CD4-positive, alpha-beta T cell treated with Interleukin-12 subunit alpha and Interleukin-12 subunit beta, for 1 hour (primary cell): Measurements from ENCODE around the gene DCLK2.

Experiments used
- DNase-seq: peaks from one replicate; pipeline ENCODE4 v3.0.0-alpha.2; 2020

Gene DCLK2

DNA sequence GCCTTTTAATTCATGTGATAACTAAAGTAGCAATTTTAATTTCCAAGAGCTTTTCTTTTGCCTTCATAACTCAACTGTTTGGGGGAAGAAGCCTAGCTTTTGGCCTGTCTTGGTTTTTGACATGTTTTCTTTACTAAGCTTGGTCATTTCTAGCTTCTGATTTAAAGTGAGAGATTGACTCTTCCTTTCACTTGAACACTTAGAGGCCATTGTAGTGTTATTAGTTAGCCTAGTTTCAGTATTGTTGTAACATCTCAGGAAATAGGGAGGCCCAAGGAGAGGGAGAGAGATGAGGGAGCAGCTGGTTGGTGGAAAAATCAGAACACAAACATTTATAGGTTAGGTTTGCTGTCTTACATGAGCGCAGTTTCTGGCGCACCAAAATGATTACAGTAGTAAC is 44.8 kb downstream of the DCLK2 start:
- DNase-seq = no peak

DNA sequence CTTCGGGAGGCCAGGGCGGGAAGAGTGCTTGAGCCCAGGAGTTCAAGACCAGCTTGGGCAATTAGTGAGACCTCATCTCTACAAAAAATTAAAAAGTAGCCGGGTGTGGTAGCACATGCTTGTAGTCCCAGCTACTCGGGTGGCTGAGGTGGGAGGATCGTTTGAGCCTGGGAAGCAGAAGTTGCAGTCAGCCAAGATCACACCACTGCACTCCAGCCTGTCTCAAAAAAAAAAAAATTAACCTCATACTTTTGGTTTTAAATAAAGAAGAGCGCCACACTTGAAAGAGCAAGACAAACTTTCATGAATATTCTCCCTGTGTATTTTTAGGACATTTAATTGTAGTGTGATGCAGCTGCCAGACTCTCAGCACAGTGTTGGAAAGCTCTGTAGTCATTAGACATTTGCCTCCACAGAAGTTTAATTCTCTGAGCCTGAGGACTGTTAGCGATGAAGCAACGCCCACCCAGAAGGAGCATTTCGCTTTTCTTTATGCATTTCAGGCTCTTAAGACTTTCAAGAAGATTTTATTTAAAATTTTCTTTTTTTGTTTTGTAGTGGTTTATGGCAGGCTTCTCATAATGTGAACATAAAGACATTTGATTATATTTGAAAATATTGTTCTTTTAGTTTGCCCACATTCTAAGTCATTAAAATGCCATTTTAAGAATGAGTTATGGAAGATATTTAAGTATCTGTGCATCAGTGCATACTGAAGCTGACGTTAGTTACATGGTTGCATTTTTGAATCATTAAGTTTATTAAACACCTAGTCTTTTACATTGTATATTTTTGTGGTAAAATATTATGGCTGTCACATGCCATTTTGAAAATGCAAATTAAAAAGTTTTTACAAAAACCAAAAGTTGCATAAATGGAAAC is 45.8 kb downstream of the DCLK2 start:
- no peak for DNase-seq

DNA sequence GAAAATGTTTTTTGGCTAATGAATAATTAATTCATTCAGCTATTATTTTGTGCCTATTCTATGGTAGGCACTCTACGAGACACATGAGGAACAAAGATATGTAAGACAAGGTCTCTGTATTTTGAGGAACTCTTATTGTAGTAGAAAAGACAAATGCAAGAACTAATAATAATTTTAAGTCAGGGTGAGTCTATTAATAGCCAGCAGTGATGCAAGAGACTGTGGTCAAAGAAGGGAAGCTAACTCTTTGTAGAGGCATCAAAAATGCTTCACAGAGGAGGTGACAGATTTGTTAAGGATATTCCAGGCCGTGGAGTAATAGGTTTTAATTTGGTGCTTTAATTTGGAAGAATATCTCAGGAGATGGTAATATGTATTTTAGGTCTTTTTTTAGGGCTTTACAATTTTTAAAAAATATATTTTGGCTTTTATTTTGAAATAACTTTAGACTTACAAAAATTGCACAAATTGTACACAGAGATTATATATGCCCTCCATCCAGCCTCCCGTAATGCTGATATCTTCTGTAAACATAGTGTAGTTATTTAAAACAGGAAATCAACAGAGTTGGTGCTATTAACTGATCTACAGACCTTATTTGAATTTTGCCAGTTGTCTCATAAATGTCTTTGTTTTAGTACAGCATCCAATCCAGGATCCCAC is 48.1 kb downstream of the DCLK2 start:
- no peak for DNase-seq

DNA sequence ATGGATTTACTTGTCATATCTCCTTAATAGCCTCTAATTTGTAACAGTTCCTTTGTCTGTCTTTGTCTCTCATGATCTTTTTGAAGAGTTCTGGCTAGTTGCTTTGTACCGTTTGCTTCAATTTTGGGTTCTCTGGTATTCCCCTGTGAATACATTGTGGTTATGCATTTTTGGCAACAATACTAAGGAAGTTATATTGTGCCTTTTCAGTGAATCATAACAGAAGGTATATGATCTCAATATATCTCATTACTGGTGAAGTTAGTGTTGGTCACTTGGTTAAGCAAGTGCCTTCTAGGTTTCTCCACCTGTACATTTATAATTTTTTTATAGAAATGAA is 48.6 kb downstream of the DCLK2 start:
- DNase-seq = no peak

DNA sequence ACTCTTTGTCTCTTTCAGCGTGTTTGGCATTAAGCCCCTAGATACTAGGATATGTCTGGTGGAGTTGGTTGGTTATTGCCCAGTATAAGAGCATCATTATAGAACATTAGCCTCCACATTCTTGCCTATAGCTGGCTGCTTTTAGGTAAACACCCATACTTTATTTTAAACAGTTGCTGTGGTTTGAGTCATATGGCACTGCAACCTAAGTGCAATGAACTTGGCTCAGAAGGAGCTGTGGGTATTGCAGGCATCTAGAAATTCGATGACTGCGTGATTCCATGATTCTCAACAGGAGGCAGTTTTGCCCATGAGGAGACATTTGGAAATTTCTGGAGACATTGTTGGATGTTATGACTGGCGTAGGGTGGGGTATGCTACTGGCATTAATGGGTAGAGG is 49.5 kb downstream of the DCLK2 start:
- DNase-seq = no peak

DNA sequence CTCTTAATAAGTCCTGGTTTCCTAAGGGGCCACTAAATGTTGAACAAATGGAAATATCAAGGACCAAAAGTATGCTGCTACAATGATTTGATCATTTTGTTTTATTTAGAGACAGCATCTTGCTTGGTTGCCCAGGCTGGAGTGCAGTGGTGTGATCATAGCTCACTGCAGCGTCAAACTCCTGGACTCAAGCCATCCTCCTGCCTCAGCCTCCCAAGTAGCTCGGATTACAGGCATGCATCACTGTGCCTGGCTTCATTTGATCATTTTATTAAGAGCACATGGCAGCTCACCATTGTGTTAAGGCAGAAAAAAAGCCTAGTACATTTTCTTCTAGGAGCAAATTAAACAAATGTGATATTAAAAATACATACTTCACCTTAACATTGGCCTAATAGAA is 52.7 kb downstream of the DCLK2 start:
- no peak for DNase-seq

DNA sequence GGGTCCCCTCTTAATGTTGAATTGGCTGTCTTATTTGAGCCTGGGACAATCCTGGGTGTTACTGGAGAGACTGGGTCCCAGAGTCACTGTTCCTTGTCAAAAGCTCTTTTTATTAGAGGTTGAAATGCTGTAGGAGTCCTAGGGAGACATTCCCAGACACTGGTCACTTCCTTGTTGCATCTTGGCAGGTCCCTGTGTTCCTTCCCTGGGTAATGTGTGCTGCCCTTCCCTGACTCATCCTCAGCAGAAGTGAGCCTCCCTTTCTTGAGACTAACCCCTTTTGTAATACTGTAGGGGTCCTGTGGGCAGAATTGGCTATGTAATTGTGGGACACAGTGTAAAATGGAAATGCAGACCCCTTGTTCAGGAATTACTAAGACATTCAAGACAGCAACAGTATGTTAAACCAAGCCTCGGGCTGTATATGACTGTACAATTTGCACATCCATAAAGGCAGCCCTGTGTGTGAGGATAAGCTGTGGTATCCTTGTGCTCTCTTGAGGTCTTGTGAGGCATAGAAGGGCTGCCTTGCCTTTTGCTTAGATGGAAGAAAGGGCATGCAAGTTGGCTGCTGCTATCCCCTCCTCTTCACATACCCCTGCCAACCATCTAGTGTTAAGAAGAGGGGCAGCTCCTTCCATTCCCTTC is 53.5 kb downstream of the DCLK2 start:
- no peak for DNase-seq

DNA sequence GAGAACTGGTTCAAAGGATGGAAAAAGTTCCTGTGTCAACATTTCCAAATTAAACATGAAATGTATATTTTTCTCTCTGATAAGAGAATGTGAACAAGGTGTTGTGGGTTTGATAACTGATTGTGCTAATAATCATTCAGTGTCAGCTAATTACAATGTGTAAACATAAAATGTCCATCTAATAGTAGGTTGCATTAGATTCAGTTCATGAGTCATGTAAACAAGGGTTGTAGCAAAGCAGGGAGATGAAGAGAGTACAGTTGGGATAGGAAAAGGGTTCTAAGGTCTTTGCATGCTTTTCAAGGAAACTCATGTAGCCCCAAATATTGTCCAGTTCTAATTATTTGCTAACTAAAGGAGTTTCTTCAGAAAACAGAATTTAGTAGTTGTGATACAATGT is 55.4 kb downstream of the DCLK2 start:
- DNase-seq = no peak

DNA sequence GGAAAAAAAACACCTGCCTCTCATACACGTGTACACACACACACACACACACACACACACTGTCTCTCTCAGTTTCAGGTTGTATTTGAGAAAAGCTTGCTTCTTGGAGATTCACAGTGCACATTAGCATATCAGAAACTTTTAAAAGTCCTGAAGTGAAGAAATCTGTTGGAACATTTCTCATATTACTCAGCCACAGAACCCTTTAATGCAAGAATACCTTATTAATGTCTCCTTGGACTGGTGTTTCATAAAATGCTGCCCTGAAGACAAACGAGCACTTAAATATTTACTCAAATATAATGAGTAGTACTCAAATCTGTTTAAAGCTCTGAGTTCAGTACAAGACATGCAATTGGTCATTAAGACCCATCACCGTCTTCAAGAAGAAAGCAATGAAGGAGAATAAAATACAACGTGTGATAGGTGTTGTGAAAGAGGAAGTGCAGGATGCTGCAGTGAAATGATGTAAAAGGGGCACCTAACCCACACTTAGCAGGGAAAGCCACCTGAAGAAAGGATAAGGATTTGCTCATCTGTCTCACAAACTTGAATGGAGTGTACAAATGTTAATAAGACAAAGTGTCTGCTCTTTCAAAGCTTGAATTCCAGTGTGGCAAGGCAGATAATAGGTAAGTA is 57.0 kb downstream of the DCLK2 start:
- no peak for DNase-seq

DNA sequence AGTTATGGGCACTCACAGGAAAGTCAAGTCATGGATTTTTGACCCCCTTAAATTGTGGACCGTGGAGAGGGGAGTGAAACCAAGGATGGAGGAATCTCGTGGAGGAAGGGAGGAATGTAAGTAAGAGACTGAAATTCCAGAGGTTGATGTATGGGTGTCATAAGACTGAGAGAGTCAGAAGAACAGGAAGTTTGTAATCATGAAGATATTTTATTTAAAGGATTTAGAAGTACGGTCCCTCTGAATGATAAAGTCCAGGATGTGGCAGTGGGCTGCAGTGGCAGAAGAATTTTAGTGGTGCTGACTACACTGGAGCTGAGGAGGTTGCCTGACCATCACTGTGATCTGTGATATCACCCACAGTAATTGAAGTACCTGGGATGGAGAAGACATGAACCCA is 57.8 kb downstream of the DCLK2 start:
- no peak for DNase-seq

DNA sequence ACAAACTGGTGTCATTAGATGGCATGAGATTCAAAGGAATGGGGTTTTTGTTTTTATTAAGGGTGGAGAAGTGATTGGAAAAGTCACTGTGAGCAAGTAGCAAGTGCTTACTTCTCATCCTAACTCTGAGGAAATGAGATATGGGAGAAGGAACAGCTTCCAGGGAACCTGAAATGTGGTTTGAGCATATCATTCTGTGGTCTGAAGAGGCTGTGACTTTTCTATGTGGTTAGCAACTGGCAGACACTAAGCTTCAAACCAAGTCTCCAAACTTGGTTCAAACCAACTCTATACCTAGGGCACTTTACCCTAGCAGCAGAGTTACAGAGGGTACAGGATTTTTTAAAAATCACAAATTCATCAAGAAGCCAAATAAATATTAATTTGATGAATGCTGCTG is 58.2 kb downstream of the DCLK2 start:
- DNase-seq = no peak

DNA sequence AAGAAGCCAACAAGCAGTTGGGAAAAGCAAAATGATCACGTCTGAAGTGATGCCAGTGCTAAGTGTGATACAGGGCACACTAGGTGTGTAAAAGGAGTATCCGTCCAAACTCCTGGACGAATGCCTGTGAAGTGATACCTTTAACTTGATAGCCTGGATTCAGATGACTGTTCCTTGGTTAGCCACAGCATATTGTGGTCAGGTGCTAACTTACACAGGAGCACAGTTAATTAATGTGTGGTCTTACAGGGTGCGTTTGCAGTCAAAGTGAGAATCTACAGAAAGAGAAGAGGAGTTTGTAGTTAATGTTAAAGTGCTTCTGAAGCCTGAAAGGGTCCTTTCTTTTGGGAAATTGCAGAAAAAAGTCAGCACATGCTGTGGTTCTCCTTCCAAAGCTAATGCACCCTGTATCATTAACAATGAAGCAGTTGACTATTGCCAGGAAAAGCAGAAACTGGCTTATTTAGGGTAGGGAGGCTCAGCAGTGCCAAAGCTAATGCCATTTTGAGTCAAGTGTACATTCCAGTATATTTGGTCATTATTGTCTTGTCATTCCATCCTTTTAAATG is 61.1 kb downstream of the DCLK2 start:
- DNase-seq = no peak

DNA sequence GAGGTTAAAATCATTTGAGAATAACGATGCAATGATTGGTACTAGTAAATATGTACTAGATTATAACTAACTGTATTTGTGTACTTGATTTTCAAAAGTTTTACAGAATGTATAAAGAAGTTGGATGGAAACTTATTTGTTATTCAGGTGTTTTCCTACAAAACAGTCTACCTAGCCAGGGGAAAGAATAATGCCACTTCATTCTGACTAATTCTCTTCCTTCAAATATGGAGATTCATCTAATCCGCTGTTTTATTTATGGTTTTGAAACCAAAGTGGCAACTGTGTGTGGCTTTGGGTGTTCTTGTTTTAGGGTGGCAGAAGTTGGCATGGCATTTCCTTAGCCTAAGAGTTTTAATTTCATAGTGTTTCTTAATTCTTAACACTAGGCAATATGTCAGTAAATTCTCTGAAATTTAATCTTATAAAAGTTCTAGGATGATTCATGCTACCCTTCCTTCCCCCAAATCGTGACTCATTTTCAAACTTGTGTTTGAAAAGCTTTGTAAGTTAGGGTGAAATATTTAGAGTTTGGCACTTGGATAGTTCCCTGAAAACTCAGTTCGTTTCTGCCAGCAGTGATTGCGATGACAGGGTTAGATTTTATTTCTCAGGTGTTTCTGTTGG is 62.6 kb downstream of the DCLK2 start:
- DNase-seq = no peak

DNA sequence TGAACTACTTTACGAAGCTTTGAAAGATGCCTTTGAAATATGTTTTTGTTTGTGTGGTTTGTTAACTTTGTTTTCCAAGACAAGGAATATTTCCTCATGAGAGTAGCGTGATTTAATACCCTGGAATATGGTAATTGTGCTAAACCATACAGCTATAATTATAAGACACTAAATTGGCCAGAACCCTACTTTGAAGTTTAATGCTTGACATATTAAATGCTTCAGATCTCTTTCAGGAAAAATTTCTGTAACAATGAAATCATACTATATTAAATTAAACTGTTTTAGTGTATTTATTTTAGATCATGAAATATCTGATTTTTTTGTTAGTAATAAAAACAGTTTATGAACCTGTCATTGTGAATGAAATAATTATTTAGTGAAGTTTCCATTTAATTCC is 63.5 kb downstream of the DCLK2 start:
- no peak for DNase-seq

DNA sequence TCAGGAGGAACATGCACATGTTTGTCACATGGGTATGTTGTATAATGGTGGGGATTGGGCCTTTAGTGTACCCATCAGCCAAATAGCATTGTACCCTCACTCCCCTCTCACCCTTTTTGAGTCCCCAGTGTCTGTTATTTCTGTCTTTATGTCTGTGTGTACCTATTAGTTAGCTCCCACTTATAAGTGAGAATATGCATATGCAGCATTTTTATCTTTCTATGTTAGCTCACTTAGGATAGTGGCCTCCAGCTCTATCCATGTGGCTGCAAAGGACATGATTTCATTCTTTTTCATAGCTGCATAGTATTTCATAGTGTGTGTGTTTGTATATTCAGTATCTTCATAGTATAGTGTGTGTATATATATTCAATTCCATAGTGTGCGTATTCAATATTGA is 64.6 kb downstream of the DCLK2 start:
- no peak for DNase-seq

DNA sequence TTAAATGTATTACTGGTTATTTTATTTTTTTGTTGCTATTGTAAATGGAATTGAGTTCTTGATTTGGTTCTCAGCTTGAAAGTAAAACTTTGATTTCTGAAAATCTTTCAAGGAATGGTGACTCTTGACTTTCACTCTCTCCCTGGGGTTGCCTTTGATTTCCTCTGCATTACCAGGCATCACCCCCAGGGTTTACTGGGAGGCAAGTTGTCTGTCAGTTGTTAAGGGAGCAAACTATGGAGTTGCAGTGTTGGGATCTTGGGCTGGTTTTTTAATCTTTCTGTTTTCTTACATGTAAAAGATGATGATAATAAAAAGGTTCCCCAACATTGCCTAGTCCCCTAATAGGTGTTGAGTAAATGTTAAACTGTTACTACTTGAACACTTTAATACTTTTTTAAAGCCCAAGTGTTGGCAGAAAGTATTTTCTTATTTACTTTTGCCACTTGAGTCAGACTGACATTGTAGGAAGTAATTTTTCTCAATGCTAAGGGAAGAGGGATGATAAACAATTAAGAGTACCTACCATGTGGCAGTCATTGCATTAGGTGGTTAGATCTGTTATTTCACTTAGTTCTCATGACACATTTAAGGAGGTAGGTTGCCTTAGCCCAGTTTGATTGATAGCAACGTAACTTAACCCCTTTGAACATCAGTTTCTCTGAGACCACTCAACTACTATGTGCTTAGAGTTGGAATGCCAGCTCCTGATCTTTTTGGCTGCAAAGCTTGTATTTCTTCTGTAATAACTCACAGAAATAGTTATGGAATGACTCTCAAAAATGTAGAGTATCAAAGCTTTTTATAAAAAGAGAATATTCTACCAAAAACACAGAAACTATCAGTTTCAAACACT is 67.1 kb downstream of the DCLK2 start:
- no peak for DNase-seq

DNA sequence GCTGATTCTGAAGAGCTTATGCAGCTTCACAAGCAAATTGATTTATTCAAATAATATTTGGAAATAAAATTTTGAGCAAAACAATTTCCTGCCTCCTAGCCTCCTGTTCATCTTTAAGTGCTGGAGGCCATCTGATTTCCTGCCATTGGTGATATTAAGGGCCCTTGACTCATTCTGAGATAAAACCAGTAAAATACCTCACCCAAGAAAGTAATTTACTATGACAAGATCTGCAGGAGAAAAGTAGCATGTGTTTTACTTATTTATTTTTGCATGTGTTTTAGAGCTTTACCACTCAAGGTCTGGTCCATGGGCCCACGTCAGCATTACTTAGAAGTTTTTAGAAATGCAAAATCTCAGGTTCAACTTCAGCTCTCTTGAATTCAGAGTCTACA is 67.7 kb downstream of the DCLK2 start:
- no peak for DNase-seq

DNA sequence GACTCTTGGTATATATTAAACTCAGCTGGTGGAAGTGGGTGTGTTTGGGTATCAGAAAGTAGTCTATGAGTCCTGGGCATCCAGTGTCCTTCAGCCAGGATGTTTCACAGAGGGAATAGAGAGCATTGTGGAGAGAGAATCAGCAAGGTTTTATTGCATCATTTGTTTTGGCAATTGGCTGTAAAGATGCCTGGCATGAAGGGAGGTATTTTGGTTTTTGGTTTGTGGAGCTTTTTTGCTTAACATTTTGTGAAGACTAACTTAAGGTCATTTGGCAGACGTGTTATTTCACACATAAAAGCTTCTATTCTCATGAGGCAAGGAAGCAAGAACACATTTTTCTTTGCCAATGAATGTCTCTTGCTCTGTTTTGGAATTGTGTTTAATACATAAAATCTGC is 71.1 kb downstream of the DCLK2 start:
- DNase-seq = no peak

DNA sequence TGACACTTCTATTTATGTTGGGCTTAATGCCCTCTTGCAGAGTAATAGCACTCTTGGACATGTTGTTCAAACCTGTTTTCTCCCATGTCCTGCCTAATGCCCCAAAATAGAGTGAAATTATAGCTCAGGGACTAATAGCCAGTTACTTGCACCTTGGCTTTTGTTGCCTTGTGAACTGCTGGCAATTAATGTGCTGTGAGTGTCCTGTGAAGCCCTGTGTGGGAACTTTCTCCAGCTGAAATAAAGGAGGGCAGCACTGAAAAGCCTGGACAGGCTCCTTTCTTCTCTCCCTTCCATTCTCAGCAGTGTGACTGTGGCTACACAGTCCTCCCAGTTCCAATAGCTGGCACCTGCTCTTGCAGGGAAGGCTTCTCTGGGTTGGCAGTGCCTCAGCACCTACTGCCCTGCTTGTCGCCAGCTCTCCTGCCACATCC is 72.4 kb downstream of the DCLK2 start:
- DNase-seq = no peak

DNA sequence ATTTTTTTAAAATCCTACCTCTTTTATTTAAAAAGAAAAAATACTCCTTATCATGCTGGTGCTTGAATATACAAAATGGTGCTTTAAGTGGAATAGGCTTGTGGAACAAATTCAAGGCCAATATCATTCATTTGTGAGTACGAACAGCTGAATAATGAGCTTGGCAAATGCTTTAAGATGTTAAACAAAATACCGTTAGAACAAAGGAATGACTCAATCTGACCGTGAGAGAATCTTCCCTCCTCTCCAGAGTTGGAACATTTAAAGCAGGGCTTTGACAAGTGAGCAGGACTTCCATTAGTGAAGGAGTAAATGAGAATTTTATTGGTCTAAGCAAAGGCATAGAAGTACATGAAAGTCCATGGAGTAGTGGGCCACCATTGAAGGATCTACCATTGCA is 74.5 kb downstream of the DCLK2 start:
- DNase-seq = no peak

DNA sequence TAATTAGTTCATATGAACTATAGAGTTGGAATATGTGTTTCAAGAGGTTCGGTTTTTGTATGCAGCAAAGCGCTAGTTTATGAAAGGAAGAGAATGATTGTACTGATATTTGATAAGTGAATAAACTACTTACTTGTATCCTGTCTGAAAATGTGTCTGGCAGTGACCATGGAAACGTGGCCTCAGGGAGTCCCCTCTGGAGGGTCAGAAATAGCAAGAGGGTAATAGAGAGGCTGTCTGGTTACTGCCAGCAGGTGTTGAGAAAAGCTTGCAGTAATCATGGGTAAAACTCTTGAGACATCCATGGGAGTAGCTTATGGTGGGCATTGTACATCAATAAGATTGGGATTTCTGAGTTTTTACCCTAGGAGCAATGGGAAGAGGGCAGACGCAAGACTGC is 77.1 kb downstream of the DCLK2 start:
- no peak for DNase-seq

DNA sequence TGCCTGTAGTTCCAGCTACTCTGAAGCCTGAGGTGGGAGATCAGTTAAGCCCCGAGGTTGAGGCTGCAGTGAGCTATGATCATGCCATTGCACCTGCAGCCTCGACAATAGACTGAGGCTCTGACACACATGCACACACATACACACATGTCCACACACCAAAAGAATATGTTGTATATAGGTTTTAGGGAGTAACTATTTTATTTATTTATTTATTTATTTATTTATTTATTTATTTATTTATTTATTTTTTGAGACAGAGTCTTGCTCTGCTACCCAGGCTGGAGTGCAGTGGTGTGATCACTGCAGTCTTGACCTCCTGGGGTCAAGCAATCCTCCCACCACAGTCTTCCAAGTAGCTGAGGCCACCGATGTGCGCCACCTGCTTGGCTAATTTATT is 78.3 kb downstream of the DCLK2 start:
- no peak for DNase-seq
